ENCODE results near the gene EFHC1.

- TF ChIP-seq ATF1 (CRISPR knock-in tag; IDR thresholded peaks at IDR 0.05) (no peak), FOXJ3 (CRISPR knock-in tag; IDR thresholded peaks at IDR 0.05; ENCODE audit: borderline replicate concordance) (no peak)
Measured at GRCh38 chr6:52523378-52524142, 103.4 kb downstream of the EFHC1 start.

All from WTC11 (cell line).